Muscle of back (tissue), 11 donors: ENCODE measurements around the gene TIMP2. TPM values are rescaled to one million over a fixed set of nuclear protein-coding genes. Genes with fewer than 3 reads are reported as not detected.
"Not testable (repeated sequence)": the region's sequence is repeated elsewhere in the genome, so short reads cannot be mapped to it uniquely, and the experiment has no call there.

ENCODE experiments used
- DNase-seq, 3 donors: peaks; one replicate each; pipeline versions ENCODE4 v3.0.0 to v3.0.0-alpha.2; 2013
- polyA plus RNA-seq, 10 donors: library from polyadenylated mRNA; unstranded; fragments of 120-200 nt; gene quantifications; one replicate each; pipeline ENCODE4 v1.2.1, GENCODE V29; 2013; ENCODE audit not compliant: insufficient read length in 10 of 10

TIMP2 gene
- polyA plus RNA-seq, 10 donors = 178 to 277 (median 220) TPM

DNA sequence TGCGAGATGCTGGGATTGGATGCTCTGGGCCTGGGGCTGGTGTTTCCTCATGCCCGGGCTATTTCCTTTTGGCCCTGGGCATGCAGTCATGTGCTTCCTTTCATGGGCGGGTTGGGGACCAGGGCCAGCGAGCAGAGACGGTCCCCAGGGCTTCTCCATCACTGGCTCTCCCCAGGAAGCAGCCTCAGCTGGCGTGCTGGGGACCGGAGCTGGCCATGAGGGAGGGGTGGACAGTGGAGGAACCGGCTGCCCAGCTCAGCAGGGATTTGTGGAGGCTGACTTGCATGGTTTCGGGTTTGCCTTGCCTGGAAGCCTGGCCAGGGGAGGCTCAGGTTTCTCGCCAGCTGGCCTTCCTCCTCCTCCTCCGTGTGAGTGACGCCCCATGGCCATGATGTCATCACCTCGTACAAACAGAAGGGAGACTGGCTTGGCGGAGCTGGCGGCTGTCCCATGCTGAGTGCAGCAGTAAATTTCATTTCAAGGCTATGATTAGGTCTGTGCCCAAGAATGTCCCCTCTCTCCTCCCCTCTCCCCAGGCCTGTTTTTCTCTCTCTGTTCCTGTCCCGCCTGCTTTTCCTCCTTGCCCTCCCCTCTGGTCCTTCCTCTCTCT lies 8.9 kb upstream of the TIMP2 start:
- peak; percentile 95 to 98 (median 97) for DNase-seq

DNA sequence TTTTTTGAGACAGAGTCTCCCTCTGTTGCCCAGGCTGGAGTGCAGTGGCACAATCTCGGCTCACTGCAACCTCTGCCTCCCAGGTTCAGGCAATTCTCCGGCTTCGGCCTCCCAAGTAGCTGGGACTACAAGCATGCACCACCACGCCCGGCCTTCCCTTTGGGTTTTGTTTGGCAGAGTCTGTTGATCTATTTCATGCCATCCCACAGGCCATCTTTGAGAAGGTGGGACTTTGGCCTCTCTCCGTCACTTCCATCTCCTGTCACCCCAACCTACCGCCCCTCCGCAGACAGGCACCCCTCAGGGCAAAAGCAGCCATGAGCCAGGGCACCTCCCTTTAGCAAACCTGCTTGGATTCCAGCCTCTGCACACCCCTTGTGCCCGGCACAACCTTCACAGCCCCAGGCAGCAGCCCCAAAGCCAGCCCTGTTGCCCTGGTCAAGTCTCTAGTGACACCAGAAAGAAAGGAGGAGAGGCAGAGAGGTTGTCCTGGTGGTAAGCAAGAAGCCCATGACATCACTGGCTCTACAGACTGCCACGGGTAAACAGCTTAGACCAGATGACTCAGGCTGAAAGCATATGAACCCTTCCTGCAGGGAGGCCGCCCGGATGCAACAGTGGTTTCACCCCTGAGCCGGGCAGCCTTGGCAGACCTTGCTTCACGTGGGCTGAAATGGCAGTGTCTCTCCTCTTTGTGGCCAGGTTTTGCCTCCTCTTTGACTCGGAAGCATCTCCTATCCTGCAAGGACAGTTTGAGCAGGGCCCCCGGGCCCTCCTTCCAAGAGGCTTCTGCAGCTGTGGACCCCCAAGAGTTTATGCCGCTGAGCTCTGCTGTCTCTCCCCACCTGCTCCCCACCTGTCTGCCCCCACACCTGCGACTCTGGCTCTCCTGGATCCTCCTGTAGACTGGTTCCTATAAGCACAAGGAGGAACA lies 8.1 kb upstream of the TIMP2 start:
- DNase-seq = peak in 2 of 3 donors; percentile 72 to 83

DNA sequence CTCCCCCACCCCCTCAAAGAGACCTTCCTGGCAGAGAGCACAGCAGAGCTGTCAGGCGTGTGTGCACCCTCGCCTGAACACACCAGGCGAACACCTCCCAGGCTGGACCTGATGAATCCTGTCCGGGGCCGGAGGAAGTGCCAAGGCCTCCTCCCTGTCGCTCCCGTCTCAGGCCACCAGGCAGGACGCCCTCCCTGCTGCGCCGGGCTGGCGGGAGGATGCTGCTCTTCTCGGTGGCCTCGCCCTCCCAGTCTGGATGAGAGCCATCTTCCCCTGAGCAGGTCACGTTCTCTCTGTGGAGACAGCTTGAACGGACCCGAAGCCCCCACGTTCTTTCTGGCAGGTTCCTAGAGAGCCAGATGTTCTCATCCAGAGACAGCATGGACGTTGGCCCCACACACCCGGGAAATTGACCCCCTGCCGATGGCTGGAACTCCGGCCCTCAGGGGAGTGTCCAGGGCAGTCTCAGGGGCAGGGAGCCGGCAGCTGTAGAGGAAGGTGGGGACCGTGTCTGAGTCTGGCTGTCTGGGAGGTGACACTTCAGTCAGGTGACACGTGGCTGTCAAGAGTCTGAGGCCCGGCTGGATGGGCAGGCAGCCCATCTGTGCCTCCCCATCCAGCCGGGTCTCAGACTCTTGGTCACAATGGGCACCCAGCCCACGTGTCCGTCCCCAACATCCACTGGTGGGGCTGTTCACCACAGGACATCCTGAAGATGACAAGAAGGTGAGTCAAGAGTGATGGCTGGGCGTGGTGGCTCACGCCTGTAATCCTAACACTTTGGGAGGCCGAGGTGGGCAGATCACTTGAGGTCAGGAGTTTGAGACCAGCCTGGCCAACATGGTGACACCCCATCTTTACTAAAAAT lies 5.0 kb upstream of the TIMP2 start:
- DNase-seq = no peak

DNA sequence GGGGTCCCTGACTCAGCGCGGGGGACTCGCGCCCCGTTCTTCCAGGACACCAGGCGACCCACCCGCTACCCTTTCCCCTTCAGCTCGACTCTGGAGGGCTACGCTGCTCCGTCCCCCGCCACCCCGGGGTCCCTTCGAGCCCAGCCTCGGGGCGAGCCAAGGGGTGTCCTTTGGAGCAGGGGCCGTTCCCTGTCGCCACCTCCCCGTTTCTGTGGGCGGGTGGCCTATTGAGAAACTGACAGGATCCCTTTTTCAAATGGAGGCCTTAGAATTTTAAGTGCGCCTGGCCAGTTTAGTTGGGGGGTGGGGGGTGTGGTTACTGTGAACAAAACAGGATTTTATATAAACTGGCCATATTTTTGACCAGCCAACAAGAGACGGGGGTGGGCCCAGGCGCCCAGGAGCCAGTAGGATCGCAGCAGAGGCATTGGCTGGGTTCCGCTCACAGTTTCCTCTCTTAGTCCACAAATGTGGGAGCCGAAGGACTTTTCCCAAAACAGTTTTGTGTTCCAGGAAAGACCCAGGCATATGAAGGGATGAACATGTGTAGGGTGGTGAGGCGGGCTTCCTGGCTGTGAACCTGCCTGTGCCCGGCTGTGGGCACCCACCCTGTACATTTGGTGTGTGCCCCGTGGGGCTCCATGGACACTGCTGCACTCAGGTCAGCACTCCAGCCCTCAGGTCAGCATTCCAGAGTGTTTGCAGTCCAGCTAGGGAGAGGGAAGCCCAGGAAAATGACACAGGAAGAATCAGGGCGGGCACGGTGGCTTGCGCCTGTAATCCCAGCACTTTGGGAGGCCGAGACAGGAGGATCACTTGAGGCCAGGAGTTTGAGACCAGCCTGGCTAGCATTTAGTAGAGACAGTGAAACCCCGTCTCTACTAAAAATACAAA lies 722 bp upstream of the TIMP2 start:
- peak; percentile 71 to 95 (median 87) for DNase-seq

DNA sequence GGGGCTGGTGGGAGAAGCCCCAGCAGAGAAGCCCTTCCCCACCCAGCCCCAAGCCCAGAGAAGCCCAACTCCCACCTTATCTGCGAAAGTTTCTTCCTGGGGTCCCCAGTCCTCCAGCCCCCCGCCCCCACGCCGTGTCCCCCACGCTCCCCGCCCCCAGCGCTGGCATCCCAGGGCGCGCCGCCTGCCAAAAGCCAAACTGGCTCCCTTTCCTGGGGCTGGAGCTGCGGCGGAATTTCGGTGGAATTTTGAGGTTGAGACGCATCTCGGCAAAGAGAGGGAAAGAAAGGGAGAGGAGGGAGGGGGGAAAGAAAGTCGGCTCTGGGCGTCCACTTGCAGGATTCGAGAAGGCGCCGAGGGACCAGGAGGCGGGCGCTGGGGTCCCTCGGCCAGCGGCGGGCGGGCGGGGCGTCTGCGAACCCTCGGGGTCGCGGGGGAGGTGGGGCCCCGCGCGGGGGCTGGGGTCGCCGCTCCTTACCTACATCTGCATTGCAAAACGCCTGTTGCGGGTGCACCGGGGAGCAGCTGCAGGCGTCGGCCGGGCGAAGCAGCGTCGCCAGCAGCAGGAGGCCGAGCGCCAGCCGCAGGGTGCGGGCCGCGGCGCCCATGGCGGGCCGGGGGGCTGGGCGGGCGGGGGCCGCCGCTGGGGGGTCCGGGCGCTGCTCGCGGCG lies 571 bp downstream of the TIMP2 start:
- DNase-seq = peak in 1 of 3 donors; percentile 71

DNA sequence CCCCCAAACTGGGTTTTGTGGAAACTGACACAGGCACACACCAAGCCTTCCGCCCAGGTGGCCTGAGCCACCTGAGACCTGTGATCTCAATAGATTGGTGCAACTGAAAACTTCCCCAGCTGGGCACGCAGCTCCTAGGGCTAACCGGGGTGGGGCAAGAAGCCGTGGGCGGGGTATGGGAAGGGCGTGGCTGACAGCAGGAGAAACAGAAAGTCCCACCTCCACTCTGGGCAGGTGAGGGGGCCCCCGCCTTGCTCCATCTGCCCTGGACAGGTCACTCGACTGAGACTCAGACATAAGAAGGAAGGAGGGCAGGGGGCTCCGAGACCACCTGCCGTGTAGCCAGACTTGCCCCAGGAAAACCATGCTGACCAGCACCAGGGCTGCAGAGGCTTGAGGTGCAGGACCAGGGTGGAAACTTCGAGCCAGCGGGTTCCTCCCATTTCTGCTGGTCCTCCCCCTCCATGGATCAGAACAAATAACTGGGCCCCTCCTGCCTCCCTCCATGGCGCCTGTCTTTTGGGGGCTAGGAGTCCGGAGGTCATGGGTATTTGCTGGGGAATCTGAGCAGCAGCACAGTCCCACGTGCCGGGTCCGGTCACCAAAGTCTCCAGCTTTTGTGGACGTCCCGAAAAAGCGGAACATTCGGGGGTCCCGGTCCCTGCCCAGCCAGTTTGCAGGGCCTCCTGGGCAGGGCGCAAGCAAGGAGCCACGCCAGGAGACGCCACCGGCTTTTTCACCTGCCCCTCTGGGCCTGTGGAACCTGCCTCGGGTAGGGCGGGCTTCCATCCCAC lies 1.3 kb downstream of the TIMP2 start:
- peak in 1 of 3 donors; percentile 53 for DNase-seq

DNA sequence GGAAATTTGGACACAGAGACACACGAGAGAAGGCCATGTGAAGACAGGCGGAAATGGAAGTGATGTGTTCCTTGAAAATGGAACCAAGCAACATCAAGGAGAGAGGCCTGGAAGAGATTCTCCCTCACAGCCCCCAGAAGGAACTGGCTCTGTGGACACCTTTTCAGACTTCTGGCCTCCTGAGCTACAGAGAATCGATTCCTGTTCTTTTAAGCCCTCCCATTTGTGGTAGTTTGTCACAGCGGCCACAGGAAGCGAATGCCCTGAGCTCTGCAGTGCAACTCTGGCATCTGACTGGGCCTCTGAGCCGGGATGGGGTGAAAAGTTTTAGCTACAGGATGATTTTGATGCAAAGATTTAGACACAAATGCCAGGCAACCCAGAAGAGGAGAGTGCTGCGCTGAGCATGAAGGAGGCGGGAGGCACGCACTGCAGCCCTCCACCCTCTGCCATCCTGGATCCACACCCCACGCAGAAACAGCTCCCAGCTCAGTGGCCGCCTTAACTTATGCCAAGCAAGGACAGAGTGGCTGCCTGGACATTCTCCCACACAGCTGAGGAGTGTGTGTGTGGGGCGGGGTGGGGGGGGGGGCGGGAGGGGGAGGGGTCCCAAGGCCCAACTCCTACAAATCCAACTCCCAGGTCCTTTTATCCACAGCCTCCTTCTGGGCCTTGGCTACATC lies 2.2 kb downstream of the TIMP2 start:
- no peak for DNase-seq

DNA sequence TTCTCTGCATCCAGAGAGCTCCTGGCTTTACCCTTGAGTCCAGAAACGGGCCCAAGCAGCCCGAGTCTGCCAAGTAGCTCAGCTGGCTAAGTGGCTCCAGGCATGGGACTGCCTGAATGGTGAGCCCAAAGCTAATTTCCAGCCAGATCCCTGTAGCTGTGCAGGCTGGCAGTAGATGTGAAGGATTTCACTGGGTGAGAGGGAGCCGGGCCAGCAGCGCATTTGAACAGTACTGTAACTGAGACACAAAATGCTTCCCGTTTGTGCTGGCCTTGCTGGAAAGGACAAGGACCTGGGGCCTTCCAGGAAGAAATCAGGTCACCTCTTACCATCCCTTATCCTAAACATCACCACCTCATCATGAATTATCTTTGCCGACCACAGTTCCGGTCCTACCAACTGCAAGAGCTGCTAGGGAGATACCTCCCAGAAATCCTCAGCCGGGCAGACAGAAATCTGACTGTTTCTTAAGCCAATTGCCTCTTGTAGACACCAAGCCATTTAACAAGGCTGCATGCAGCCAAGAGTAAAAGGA lies 3.7 kb downstream of the TIMP2 start:
- peak in 1 of 3 donors; percentile 60 for DNase-seq

DNA sequence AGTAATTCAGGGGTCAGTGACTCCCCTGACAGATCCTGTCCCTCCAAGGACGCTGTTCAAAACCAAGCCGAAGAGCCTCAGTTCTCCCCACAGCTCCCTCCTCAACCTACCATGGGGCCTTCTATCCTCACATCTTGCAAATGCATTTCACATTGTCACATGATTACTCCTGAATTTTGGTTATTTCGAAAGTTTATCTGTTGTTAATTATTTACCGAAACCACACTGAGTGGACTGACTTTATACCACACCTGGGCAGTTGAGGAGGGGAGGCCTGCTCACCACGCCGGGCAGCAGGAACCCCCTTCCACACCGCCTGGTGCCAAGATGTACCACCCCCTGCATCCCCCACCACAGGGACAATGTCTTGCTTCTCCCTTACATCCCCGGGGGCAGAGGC lies 4.7 kb downstream of the TIMP2 start:
- no peak for DNase-seq

DNA sequence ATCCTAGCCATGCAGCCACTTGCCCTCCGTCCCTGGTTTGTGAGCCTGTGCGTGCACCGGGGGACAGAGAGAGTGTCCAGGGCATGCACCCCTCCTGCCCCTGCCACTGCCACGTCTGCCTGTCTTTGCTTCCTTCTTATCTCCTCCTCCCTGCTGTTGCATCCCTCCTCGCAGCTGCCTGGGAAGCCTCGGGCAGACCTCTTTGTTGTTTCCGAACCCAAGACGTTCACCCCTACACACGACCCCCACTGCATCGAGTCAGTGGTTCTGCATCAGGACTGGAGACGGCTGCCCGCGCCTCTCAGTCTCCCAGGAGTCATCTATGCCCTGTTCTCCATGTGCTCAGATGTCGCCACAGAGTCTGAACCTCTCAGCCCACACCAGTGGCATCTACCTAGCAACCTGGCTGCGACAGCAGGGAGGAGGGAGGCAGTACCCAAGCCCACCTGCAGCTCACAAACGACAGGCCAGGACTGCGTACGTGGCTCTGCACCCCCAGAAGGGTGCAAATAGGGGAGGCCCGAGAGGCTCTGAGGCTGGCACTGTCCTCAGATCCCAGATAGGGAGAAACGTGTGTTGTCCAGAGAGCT lies 5.2 kb downstream of the TIMP2 start:
- no peak for DNase-seq

DNA sequence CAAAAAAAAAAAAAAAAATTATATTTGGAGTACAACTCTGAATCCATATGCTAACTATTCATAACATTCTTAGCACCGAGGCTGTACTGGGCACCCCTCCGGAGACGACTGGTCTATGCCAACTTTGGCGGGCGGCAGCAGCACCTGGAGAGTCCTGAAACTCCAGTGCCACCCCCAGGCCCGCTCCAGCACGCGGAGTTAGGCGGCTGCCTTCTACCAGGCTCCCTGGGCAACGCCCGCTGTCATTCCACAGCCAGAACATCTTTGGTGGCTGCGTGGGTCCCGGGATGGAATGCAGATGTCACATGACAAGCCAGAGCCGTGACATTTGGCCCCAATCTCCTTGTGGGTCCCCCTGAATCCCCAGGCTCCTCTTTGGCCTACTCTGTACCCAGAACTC lies 6.2 kb downstream of the TIMP2 start:
- DNase-seq = no peak

DNA sequence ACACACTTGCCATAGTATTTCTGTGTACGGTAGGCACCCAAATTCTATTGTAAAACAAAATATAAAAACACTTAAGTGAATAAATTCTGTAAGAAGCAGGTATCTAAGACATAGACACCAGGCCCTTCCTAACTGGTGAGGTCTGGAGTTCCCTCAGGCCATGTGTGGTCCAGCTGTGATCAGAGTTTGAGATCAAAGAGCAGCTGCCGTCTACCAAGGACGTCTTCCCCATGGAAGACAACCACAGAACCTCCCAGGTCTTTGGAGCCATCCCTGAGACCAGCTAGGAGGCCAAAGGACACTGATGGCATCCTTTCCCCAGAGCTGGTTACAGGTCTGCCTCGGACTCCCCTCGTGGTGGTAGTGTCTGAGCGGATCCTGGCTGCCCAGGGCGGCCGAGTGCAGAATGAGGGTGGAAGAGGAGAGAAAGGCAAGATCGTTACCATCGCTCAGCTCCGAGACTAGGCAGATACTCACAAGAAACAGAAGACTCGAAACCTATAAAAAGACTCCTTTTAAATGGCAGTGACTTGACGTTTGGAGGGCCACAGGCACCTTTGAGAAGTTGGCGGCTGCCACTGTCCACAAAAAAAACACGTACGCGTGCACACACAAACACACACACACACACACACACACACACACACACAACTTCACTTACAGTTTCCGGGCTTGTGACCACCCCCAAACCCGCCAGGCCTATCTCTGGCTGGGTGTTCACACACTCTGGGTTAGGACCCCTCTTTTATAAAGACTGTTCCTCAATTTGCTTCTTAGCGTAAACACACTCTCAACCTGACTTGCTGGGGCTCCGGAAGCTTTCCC lies 7.5 kb downstream of the TIMP2 start:
- no peak for DNase-seq

DNA sequence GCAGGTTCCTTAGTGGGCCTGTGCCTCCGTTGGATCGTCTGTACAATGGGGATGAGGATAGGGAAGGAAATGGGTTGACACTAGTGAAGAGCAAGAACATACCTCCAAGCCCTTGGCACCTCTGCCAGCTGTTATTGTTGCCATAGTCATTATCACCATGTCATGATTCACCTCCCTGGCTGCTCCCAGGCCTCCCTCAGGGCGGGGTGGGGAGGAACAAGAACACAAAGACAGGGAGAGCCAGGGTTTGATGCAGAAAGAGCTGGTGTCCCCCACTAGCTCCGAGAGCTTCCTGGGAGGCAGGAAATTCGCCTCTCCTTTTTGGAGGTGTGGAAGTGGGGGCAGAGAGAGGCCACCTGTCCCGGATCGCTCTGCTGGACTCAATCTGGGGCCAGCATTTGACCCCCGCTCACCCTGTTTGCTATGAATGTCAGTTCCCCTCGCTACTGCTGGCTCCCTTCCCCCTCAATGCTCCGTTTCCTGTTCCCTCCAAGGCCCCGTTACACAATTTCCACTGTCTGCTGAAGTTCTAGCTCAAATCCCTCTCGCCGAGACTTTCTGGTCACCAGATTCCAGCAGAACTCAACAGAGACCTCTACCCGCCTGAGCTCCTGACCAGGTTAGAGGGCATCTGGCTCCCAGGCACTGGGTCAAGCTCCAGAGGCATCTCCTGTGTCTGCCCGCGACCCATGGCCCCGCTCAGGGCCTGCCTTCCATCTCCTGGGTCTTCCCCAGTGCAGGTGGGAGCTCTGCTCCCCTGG lies 9.1 kb downstream of the TIMP2 start:
- DNase-seq = peak in 1 of 3 donors; percentile 75

DNA sequence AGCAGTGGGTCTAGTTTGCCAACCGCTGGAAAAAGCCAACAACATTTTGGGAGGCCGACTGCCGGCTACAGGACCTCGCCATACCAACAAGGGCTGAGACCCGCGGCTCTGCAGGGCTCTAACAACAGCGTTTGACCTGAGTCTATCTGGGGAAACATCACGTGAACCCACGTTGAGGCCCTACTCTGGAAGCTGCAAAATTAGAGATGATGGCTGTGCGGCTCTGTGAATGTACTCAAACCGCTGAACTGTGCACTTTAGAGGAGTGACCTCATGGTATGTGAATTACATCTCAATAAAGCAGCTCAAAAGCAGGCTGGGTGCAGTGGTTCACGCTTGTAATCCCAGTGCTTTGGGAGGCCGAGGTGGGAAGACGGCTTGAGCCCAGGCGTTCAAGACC lies 12.1 kb downstream of the TIMP2 start:
- no peak for DNase-seq

DNA sequence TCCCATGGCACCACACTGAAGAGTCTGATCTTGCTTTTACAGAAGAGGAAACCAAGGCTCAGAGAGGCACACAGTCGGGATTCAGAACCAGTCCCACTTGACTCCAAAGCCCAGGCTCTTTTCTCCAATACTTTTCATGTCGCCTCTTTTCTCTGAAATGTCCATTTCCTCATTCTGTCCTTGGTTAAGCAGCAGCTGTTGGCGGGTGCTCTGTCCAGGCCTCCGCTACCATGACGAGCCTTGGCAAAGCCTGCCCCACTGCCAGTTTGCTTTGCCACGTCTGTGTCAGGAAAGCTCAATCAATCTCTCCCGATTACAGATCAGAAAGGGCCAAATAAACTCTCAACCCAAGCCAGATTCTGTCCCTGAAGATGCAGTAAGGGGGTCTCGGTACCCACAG lies 13.1 kb downstream of the TIMP2 start:
- DNase-seq = no peak

DNA sequence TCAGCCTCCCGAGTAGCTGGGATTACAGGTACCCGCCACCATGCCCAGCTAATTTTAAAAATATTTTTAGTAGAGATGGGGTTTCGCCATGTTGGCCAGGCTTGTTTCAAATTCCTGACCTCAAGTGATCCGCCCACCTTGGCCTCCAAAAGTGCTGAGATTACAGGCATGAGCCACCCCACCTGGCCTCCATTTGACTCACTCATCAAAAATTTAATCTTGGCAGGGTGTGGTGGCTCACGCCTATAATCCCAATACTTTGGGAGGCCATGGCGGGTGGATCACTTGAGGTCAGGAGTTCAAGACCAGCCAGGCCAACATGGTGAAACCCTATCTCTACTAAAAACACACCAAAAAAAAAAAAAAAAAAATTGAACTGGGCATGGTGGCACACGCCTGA lies 13.6 kb downstream of the TIMP2 start:
- not testable (repeated sequence) for DNase-seq
